Esophagus squamous epithelium (tissue), 5 donors: Measurements from ENCODE around the gene GPSM1. TPM values are rescaled to one million over a fixed set of nuclear protein-coding genes. Genes with fewer than 3 reads are reported as not detected.
"Not testable (repeated sequence)": the region's sequence is repeated elsewhere in the genome, so short reads cannot be mapped to it uniquely, and the experiment has no call there.

ENCODE experiments used
- DNase-seq: peaks from one replicate; lab custom pipeline; 2025; lab: John Stamatoyannopoulos, UW
- H3K27ac ChIP-seq, 4 donors: fragments of 200-600 bp; sonication (generic); one replicate each; pipeline ENCODE4 v1.5.1; 2016 to 2019; ENCODE audit warnings: mild to moderate bottlenecking in 1 of 4
- H3K27me3 ChIP-seq, 4 donors: fragments of 200-600 bp; sonication (generic); 1 replicate in 3 of 4; 2 replicates in 1 of 4; pipeline versions ENCODE4 v1.5.1 to v1.6.0; 2017 to 2021; ENCODE audit warnings: antibody characterized with exemption in 1 of 4
- H3K36me3 ChIP-seq, 3 donors: fragments of 200-600 bp; sonication (generic); one replicate each; pipeline ENCODE4 v1.5.1; 2016 to 2019
- H3K4me1 ChIP-seq, 3 donors: fragments of 200-600 bp; sonication (generic); one replicate each; pipeline ENCODE4 v1.5.1; 2017 to 2019
- H3K4me3 ChIP-seq, 4 donors: fragments of 200-600 bp; sonication (generic); 1 replicate in 3 of 4; 2 replicates in 1 of 4; pipeline ENCODE4 v1.5.1; 2016 to 2019; ENCODE audit warnings: mild to moderate bottlenecking in 2 of 4, moderate library complexity in 1 of 4
- H3K9me3 ChIP-seq, 3 donors: fragments of 200-600 bp; sonication (generic); one replicate each; pipeline ENCODE4 v1.5.1; 2016 to 2019
- CTCF ChIP-seq, 6 experiments: fragments of 450-650 bp in 4 of 6; fragments of 200-600 bp in 2 of 6; sonication (generic) in 2 of 6; IDR thresholded peaks; one replicate each; pipeline ENCODE4 v1.5.1; 2016 to 2019; ENCODE audit warnings: antibody characterized with exemption in 6 of 6, mild to moderate bottlenecking in 4 of 6, moderate library complexity in 4 of 6
- POLR2A ChIP-seq, 4 donors: fragments of 450-650 bp; IDR thresholded peaks; one replicate each; pipeline ENCODE4 v1.6.1; 2017; ENCODE audit warnings: antibody characterized with exemption in 4 of 4, mild to moderate bottlenecking in 4 of 4, moderate library complexity in 3 of 4
- WGBS, 2 donors: methylation state at CpG; one replicate each; pipeline ENCODE4 v1.1.5; 2018; 5-methylcytosine and 5-hydroxymethylcytosine counted together
- intact Hi-C: fragments of 100-400 bp; cut with DNase I; formaldehyde crosslinking; loops from one replicate; pipeline ENCODE4 v1.15.0; 2022
- total RNA-seq, 4 donors: library from RNA; depleted of rRNA; stranded (reverse); fragments of >200 nt; gene quantifications; one replicate each; pipeline ENCODE4 v1.1.0, GENCODE V29; 2016
- donor health status: DM: yes; HTN: yes; CAD: no.

The GPSM1 gene
- total RNA-seq, 4 donors from 2014 or later, result 0.72 to 8.2 (median 1.9) TPM

GRCh38 chr9:136318776-136319241 lies 8.5 kb upstream of the GPSM1 start:
- intact Hi-C loops, result no loop called here
- Histone ChIP-seq H3K27me3 (peaks cover 0 to 16% (median 0%) of the 10 kb centered on the region in 4 donors), H3K36me3 (no peaks in the 10 kb centered on the region), H3K27ac (no peak overlapping the region), H3K4me3 (no peak overlapping the region), H3K4me1 (peaks cover 0 to 12% (median 0%) of the 10 kb centered on the region in 3 donors), H3K9me3 (peaks cover 0 to 18% (median 11%) of the 10 kb centered on the region in 3 donors)
- WGBS, 2 donors, result 96 to 100% methylated on average over 2 to 5 of the region's 16 CpGs
- TF ChIP-seq POLR2A (IDR thresholded peaks at IDR 0.05) (no peak), CTCF (IDR thresholded peaks at IDR 0.05) (no peak)
- DNase-seq, result no peak

- H3K27ac ChIP-seq, H3K36me3 ChIP-seq, intact Hi-C loops, H3K4me3 ChIP-seq, DNase-seq: not testable (repeated sequence)
- Histone ChIP-seq H3K27me3 (peaks cover 0 to 18% (median 0%) of the 10 kb centered on the region in 4 donors), H3K4me1 (peaks cover 0 to 12% (median 0%) of the 10 kb centered on the region in 3 donors), H3K9me3 (peaks cover 0 to 16% (median 11%) of the 10 kb centered on the region in 3 donors)
- 91 to 93% methylated on average over 12 to 14 of the region's 14 CpGs for WGBS, 2 donors
Observed at GRCh38 chr9:136319244-136319643, 8.1 kb upstream of the GPSM1 start.

GRCh38 chr9:136319955-136320354 lies 7.4 kb upstream of the GPSM1 start:
- H3K27ac ChIP-seq, H3K9me3 ChIP-seq, intact Hi-C loops, H3K4me3 ChIP-seq, H3K36me3 ChIP-seq, DNase-seq: not testable (repeated sequence)
- peaks cover 0 to 12% (median 0%) of the 10 kb centered on the region in 3 donors for H3K4me1 ChIP-seq
- WGBS, 2 donors, result 88 to 90% methylated on average over 3 of the region's 3 CpGs
- peaks cover 0 to 21% (median 0%) of the 10 kb centered on the region in 4 donors for H3K27me3 ChIP-seq

- H3K36me3 ChIP-seq, DNase-seq, H3K9me3 ChIP-seq, H3K27ac ChIP-seq, H3K4me3 ChIP-seq, intact Hi-C loops: not testable (repeated sequence)
- H3K27me3 ChIP-seq, result peaks cover 0 to 21% (median 0%) of the 10 kb centered on the region in 4 donors
- peaks cover 0 to 16% (median 0%) of the 10 kb centered on the region in 3 donors for H3K4me1 ChIP-seq
Observed at GRCh38 chr9:136320972-136321371, 6.4 kb upstream of the GPSM1 start.

- Histone ChIP-seq H3K27ac (no peak overlapping the region), H3K36me3 (no peaks in the 10 kb centered on the region), H3K4me3 (no peak overlapping the region), H3K4me1 (peaks cover 2 to 21% (median 2%) of the 10 kb centered on the region in 3 donors), H3K9me3 (no peaks in the 10 kb centered on the region), H3K27me3 (peaks cover 0 to 23% (median 0%) of the 10 kb centered on the region in 4 donors)
- no peak for DNase-seq
- WGBS, 2 donors, result 83 to 86% methylated on average over 4 to 7 of the region's 19 CpGs
- TF ChIP-seq CTCF (IDR thresholded peaks at IDR 0.05) (no peak), POLR2A (IDR thresholded peaks at IDR 0.05) (no peak)
- intact Hi-C loops, result no loop called here
Observed at GRCh38 chr9:136321561-136321960, 5.8 kb upstream of the GPSM1 start.

- no peak for DNase-seq
- Histone ChIP-seq H3K27me3 (peaks cover 0 to 36% (median 0%) of the 10 kb centered on the region in 4 donors), H3K4me1 (peaks cover 8 to 33% (median 10%) of the 10 kb centered on the region in 3 donors), H3K36me3 (no peaks in the 10 kb centered on the region), H3K27ac (no peak overlapping the region), H3K9me3 (no peaks in the 10 kb centered on the region), H3K4me3 (no peak overlapping the region)
- TF ChIP-seq POLR2A (IDR thresholded peaks at IDR 0.05) (no peak), CTCF (IDR thresholded peaks at IDR 0.05) (no peak)
- WGBS, 2 donors, result 51 to 68% methylated on average over 5 to 6 of the region's 23 CpGs
- intact Hi-C loops, result no loop called here
Observed at GRCh38 chr9:136322756-136323330, 4.5 kb upstream of the GPSM1 start.
